Measurements from ENCODE around the gene CD86. TPM values are rescaled to one million over a fixed set of nuclear protein-coding genes. Genes with fewer than 3 reads are reported as not detected.

CD86 gene
- total RNA-seq, 2 experiments from 2014 or later: not detected

DNA sequence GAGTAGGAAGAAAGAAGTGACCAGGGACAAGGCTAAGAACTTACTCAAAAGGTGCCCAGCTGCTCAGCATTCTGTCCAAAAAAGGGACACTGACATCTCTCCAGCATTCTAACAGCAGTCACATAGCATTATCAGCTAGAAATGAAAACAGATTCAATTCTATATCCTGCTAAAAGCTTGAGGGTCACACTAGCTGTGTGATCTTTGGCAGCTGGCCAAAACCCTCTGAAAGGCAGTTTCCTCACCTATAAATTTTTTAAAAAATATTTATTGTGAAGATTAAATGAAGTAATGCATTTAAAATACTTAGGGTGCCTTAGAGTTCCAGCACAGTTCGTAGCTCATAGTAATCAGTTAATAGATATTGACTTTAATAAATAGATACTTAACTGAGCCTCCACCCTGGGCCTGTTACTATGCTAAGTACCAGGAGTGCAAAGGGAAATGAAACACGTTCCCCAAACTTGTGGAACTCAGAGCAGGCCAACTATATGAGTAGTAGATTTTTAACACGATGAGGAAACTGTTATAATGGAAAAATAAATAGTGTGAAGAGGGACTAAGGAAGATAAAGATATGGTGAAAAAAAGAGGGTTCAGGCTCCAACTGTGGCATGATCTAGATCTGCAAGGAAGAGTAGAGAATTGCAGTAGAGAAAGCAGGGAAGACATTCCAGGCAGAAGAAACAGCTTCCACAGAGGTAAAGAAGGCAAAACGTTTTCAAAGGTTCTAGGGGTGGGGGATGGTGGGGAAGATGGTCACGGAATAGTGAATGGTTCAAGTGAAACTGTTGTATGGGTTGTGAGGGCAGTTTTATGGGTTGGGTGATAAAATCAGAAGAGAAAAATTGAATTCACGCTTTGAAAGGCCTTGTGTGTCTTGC, 11.4 kb downstream of the CD86 start:
- no peak for DNase-seq
- intact Hi-C loops (cut with micrococcal nuclease): no loop called here
- CTCF ChIA-PET: interaction anchor here (0.6 to 0.9 kb wide), 3 partner anchors 118 to 507 kb away, joined by 3 to 6 read pairs (median 4); no protein-coding TSS in a partner anchor
- Mint-ChIP-seq H3K4me3 (no peak overlapping the region), H3K27ac (no peak overlapping the region), H3K9me3 (no peaks in the 10 kb centered on the region), H3K4me1 (ENCODE audit: low read depth) (no peaks in the 10 kb centered on the region), H3K27me3 (ENCODE audit: low read depth) (no peaks in the 10 kb centered on the region), H3K36me3 (ENCODE audit: low read depth) (no peaks in the 10 kb centered on the region)

DNA sequence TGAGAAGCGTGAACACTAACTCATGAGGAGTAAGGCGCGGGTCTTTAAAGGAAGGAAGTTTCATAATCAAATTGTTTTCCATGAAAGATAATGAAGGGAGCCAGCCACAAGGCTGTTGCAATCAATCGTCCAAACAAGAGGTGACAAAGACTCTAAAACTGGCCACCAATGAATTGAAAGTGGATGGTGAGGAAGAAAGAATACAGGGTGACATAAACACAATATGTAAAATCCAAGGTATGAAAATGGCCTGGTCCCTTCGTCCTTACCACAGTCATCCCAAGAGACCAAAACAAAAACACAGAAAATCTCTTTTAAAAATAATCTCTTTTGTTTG, 12.0 kb downstream of the CD86 start:
- Mint-ChIP-seq H3K36me3 (ENCODE audit: low read depth) (no peaks in the 10 kb centered on the region), H3K4me1 (ENCODE audit: low read depth) (no peaks in the 10 kb centered on the region), H3K27ac (no peak overlapping the region), H3K9me3 (no peaks in the 10 kb centered on the region), H3K4me3 (no peak overlapping the region), H3K27me3 (ENCODE audit: low read depth) (no peaks in the 10 kb centered on the region)
- CTCF ChIA-PET: no interaction called here
- DNase-seq: no peak
- intact Hi-C loops (cut with micrococcal nuclease): no loop called here

DNA sequence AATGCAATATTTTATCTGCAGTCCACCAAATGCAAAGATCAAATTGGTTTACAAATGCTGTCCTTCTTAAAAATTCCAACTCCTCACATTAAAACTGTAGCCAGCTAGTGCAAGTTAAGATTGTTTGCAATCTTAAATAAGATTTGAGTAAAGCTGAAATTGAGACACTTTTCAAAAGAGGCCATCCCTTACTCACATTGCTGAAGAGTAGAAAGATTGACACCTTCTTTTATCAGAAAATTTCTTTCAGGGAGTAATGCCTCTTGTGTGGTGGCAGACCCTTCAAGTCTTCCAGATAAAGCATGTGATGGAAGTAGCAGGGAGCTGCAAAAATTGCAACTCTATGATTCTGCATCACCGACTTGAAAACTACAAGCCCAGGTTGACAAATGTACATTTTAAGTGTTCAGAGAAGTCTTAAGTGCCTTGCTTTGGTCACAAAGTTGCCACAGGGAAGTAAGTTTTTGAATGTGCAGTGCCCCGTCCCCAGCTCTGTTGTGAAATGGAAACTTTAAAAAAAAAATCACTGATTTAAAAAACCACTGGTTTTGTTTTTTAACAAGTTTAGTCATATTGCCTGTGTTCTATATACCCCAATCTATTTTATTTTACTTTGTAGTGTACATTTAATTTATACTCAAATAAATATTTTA, 12.6 kb downstream of the CD86 start:
- H3K4me3 Mint-ChIP-seq: no peak overlapping the region
- no peak for DNase-seq
- intact Hi-C loops (cut with micrococcal nuclease): no loop called here
- H3K27ac Mint-ChIP-seq: no peak overlapping the region
- H3K27me3 Mint-ChIP-seq (ENCODE audit: low read depth): no peaks in the 10 kb centered on the region
- CTCF ChIA-PET: no interaction called here
- H3K4me1 Mint-ChIP-seq (ENCODE audit: low read depth): no peaks in the 10 kb centered on the region
- no peaks in the 10 kb centered on the region for H3K36me3 Mint-ChIP-seq (ENCODE audit: low read depth)
- H3K9me3 Mint-ChIP-seq: no peaks in the 10 kb centered on the region

DNA sequence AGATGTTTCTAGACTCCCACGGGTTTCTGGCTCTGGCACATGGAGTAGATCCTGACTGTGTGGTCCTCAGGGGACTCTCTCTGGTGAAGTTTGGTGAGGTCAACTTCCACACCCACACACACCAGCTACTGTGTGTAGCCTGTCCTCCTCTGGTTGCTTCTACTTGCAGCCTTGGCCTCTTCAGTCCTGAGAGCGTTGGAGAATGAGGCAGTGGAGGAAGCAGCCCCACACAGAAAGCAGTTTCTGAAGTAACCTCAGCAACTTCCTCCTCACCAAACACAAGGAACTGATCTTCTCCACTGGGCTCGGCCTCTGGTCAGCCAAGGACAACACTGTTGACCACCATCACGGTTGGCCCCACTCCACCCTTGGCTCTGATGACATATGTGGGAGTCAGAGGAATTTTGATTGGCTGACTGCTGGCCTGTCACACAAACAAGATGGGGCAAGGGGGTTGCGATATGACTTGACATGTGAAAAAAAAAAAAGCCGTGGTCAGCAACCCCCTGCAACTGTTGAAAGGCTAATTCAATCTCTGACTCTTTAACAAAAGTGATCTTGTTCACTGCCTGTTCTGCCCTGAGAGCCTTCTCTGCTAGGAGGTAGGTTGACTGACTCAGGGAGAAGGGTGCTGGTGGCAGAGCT, 19.6 kb downstream of the CD86 start:
- intact Hi-C loops (cut with micrococcal nuclease): no loop called here
- Mint-ChIP-seq H3K27ac (no peak overlapping the region), H3K9me3 (no peaks in the 10 kb centered on the region), H3K27me3 (ENCODE audit: low read depth) (peaks cover 23% of the 10 kb centered on the region), H3K36me3 (ENCODE audit: low read depth) (no peaks in the 10 kb centered on the region), H3K4me3 (no peak overlapping the region), H3K4me1 (ENCODE audit: low read depth) (peaks cover 4% of the 10 kb centered on the region)
- CTCF ChIA-PET: no interaction called here
- DNase-seq: no peak

DNA sequence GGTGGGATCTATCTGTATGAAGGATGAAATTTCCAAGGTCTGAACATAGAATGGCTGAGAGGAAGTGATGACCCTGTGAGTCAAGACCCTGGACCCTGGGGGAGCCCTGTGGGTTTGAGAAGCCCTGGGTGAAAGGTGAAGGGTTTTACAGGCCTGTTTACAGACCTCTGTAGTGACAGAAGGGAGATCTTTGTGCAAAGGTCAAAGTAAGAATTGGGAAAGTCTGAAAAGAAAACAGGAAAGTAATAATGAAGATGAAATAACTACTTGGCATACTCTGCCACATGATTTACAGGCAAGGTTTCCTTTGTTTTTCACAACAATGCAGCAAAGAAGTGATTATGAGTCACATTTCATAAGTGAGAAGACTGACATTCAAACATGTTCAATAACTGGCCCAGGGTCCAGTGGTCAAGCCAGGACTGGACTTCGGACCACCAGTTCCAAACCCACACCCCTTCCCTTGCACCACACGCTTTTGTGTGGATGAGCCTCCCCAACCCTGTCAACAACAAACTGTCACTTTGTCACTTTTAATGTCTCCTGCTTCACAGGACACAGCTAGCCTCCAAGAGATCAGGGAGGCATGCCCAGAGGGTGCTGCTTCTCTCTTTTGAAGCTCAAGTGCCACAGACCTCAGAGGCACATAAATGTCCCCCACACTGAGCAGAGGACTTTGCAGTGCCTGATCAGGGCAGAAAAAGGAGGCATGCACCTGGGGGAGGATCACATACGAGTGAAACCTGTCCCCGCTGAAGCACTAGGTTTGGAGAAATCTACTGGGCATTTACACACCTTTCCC, 21.5 kb downstream of the CD86 start:
- Mint-ChIP-seq H3K36me3 (ENCODE audit: low read depth) (no peaks in the 10 kb centered on the region), H3K4me1 (ENCODE audit: low read depth) (peaks cover 4% of the 10 kb centered on the region), H3K27me3 (ENCODE audit: low read depth) (peaks cover 23% of the 10 kb centered on the region), H3K4me3 (no peak overlapping the region), H3K27ac (no peak overlapping the region), H3K9me3 (no peaks in the 10 kb centered on the region)
- CTCF ChIA-PET: no interaction called here
- intact Hi-C loops (cut with micrococcal nuclease): no loop called here
- no peak for DNase-seq

DNA sequence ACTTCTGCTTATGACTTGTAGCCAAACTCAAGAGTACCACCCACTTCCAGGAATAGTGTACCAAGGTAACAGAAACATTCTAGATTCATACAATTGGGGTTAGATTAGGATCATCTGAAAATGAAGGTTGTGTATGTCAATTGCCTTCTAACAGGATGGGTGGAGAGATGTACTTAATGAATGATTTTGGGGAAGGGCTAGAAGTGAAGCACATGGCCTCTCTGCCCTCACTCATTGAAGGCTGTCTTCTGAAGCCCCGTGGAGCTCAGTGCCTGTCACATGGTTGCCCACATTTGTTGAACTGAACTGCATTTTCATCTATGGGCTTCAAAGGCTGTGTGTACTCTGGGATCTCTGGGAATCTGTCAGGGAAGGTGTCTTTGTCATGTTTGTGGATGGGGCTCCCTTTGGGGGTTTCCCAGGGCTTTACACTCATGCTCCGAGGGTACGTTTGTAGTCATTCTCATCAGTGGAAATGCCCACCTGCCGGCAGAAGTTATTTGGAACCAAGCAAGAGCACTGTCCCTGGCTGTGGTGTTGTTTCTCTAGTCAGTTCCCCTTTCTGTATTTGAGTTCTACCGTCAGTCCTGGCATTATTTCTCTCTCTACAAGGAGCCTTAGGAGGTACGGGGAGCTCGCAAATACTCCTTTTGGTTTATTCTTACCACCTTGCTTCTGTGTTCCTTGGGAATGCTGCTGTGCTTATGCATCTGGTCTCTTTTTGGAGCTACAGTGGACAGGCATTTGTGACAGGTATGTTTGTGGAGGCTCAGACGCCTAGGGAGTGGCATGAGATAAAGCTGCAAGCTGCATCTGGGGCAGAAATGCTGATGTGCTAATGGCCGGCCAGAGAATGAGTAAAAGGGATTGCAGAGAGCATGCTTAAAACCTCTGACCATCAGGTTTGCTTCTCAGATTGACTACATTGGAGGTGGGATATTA, 22.4 kb downstream of the CD86 start:
- Mint-ChIP-seq H3K4me1 (ENCODE audit: low read depth) (peaks cover 4% of the 10 kb centered on the region), H3K9me3 (no peaks in the 10 kb centered on the region), H3K27ac (no peak overlapping the region), H3K4me3 (no peak overlapping the region), H3K27me3 (ENCODE audit: low read depth) (peaks cover 23% of the 10 kb centered on the region), H3K36me3 (ENCODE audit: low read depth) (no peaks in the 10 kb centered on the region)
- no peak for DNase-seq
- CTCF ChIA-PET: no interaction called here
- intact Hi-C loops (cut with micrococcal nuclease): no loop called here

DNA sequence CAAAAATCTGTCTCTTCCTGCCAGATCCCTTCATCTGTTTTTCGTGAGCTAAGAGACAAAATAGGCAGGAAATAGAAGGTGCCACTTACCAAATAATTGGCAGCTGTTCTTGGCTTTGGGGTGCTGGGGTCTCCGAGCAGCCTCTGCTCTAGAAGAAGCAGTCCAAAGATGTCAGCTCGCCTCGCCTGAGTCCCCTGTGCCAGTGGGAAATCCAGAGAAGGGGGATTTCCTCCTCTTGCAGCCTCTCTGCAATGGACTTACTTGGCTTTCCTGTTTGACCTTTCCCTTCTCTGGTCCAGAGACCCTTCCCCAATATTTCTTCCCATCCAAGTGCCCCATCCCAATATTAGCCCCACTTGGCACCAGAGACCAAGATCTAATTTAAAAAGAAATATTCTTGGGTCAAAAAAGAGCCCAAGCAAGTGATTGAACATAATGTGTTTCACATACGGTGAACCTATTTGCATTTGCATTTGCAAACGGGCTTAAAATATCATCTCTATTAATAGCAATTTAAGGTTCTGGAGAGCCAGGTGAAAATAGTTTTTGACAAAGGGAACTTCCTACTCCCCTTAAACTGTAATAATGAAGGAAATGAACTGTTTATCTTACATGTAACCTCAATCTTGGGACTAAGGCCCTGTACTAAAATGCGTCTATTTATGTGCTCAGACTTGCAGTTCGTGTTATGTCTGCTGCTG, 23.2 kb downstream of the CD86 start:
- Mint-ChIP-seq H3K4me3 (no peak overlapping the region), H3K4me1 (ENCODE audit: low read depth) (peaks cover 4% of the 10 kb centered on the region), H3K36me3 (ENCODE audit: low read depth) (no peaks in the 10 kb centered on the region), H3K9me3 (no peaks in the 10 kb centered on the region), H3K27me3 (ENCODE audit: low read depth) (peaks cover 23% of the 10 kb centered on the region), H3K27ac (no peak overlapping the region)
- intact Hi-C loops (cut with micrococcal nuclease): no loop called here
- CTCF ChIA-PET: no interaction called here
- no peak for DNase-seq

DNA sequence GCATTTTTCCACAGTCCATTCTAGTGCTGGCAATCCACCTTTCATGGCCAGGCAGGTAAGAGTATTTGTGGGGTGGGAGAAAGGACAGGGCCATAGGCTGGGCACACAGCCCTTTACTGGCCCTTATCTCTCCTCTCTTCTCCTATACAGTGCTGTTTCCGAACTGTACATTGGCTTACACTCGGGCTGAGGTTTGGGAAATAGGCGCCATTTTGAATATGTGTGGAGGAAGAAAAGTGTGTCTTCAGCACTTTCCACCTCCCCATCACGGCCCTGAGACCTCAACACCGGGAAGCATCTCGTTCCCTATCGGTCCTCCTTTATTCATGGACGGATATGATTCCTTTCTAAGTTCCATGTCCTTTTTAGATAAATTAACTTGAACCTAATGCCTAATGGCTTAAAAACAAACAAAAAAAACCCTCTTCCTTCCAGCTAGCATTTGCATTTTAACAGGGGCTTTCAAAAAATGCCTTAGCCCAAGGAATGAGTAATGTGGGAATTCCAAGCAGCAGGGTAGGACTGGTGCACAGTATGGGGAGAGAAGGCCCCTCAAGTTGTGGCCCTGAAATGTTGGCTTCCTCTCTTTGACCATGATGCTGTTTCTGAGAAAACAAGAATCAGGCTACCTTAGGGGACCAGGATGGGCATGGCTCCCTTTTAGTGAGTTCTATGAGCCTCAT, 24.5 kb downstream of the CD86 start:
- H3K9me3 Mint-ChIP-seq: no peaks in the 10 kb centered on the region
- CTCF ChIA-PET: interaction anchor here (0.6 kb wide), 1 partner anchor 214 kb away, joined by 3 read pairs; no protein-coding TSS in a partner anchor
- H3K4me3 Mint-ChIP-seq: no peak overlapping the region
- intact Hi-C loops (cut with micrococcal nuclease): no loop called here
- H3K4me1 Mint-ChIP-seq (ENCODE audit: low read depth): peaks cover 4% of the 10 kb centered on the region
- DNase-seq: no peak
- peaks cover 23% of the 10 kb centered on the region for H3K27me3 Mint-ChIP-seq (ENCODE audit: low read depth)
- H3K27ac Mint-ChIP-seq: no peak overlapping the region
- H3K36me3 Mint-ChIP-seq (ENCODE audit: low read depth): no peaks in the 10 kb centered on the region

DNA sequence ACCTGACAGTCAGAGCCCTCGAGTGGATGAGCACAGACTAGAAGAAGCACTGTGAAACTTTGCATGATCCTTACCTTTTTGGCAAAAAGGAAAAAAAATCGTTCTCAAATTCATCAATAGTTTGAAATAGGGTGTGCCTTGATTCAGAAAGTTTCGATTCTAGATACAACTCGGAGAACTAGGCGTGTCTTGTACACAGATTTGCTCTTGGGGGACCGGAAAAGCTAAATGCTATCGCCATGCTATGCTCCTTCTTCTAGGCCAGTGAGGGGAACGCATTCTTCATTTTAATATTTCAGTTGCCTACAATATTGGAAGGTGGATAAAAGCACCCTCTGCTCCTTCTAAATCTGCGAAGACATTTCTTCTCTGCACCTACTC, 25.0 kb downstream of the CD86 start:
- Mint-ChIP-seq H3K27ac (no peak overlapping the region), H3K4me1 (ENCODE audit: low read depth) (peaks cover 4% of the 10 kb centered on the region), H3K36me3 (ENCODE audit: low read depth) (no peaks in the 10 kb centered on the region), H3K9me3 (no peaks in the 10 kb centered on the region), H3K4me3 (no peak overlapping the region), H3K27me3 (ENCODE audit: low read depth) (peaks cover 23% of the 10 kb centered on the region)
- DNase-seq: no peak
- CTCF ChIA-PET: no interaction called here
- intact Hi-C loops (cut with micrococcal nuclease): no loop called here

DNA sequence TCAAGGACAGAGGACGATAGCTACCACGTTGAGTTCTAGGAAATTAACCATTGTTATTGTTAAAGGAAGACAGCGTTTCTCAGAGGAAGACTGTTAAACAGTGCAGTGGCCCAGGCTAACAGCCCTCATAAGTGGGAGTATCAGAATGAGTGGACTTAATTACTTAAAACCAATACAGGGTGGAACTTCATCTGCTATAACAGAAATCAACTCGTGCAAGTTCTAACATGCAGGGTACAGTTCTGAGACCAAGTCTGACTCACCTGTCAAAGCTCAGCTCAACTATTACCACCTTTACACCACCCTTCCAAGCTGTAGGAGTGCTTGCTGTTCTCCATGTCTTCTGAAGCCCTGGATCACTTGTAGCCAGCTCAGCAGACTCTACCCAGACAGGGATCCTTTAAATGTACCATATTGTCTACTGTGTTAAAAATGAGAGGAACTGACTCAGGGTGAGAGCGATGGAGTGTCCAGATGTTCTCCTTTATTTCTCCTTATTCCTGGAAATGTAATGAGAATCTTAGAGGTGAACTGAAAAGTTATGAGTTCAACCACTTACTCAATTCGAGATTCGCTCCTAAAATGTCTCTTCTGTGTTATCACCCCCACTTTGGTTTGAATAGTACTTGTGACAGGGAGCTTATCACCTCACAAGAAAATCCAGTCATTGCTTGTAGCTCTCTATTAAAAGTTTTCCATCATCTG, 26.5 kb downstream of the CD86 start:
- Mint-ChIP-seq H3K27ac (no peak overlapping the region), H3K9me3 (no peaks in the 10 kb centered on the region), H3K27me3 (ENCODE audit: low read depth) (peaks cover 19% of the 10 kb centered on the region), H3K36me3 (ENCODE audit: low read depth) (no peaks in the 10 kb centered on the region), H3K4me1 (ENCODE audit: low read depth) (no peaks in the 10 kb centered on the region), H3K4me3 (no peak overlapping the region)
- no peak for DNase-seq
- intact Hi-C loops (cut with micrococcal nuclease): no loop called here
- CTCF ChIA-PET: no interaction called here
